HL-60/S4 treated with retinoic acid at 250 ng/mL for 4 days and 3 days (cell line): Measurements from ENCODE around the gene COPS8.

Source experiments
- in situ Hi-C: fragments of 300-500 bp; cut with MboI; formaldehyde crosslinking; loops from 2 replicates; pipeline ENCODE4 v1.7.0; 2022; ENCODE audit warnings: low sequenced_read_pairs

COPS8 gene

DNA sequence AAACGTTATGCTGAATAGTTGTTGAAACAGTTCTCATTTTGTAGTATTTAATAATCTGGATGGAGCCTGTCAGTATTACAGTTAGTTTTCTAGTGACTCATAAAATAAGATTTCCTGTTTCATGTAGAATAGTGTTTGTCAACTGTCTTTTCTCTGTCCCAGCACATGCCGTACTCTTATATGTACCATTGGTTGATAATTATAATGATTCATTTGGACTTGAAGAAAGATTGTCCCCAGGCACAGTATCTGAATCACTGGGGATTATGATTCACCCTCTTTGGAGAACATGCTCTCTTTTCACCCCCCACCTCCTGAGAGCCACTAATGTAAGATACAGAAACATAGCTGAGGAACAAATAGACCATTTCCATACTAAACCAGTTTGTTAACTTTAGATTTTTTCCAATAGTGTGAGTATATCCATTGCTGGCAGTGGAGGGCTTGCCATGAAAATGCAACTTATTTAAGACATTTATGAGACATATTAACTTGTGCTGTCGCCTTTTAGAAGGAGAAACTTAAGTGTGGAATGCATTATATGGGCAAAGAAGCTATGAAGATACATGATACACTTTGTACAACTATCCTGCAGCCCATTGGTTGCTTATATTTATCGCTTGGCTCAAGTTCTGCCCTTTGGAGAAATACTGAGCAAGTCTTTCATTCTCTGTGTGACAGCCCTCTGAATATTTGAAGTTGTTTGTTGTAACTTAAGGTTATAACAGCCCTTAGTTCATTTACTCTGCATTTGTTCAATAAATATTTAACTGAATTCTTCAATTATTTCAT, 12.4 kb downstream of the COPS8 start:
- in situ Hi-C loops, result no loop called here

DNA sequence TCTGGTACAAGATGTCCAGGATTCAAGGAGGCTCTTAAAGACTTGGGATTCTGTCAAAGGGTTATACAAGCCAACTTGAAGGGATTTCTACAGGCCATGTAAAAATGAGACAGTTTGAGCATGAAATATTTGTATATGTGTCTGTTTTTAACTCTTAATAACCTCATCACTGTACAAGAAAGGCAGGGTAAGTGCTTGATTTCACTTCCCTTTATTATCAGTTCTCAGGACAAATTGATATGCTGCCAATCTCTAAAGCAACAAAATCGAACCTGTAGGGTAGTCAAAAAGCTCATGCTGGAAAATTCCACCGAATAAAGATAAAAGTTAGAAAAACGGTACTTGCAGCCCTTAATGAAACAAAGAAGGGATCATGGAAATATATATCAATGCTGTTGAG, 14.1 kb downstream of the COPS8 start:
- in situ Hi-C loops, result no loop called here

DNA sequence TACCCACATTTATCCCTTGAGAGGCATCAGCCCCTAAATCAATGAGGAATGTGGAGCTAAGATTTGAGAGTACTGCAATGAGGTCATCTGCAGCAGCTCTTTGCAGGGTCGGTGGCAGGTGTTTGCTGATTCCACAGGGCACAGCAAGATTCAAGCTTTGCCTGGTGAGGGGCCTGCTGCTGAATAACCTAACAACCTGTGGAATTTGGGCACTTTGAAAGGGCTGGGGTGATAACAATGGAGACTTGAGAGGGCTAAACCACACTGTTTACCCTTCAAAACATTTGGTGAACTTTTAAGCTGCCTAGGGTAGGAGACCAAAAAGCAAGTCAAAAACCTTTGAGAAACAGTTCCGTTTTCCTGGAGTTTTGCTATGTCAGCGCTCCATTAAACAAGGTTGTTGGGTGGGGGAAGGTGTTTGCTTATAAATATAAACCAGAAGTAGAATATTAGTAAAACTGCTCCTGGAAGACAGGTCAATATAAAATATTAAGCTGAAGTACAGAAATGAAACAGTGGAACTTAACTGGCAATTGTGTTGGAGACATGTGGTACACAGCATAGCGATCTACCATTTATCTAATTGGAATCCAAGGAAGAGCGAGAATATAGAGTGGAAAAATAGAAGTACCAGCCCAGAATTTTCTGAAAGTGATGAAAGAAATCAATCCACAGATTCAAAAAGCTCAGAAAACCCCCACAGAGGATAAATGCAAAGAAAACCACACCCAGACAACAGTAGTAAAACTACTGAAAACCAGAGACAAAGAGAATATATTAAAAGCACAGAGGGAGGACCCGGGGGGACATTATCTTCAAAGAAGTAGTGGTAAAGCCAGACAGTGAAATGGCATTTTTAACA, 15.7 kb downstream of the COPS8 start:
- in situ Hi-C loops, result no loop called here

- in situ Hi-C loops, result no loop called here
Measured at GRCh38 chr2:237102428-237102827, 16.7 kb downstream of the COPS8 start.

DNA sequence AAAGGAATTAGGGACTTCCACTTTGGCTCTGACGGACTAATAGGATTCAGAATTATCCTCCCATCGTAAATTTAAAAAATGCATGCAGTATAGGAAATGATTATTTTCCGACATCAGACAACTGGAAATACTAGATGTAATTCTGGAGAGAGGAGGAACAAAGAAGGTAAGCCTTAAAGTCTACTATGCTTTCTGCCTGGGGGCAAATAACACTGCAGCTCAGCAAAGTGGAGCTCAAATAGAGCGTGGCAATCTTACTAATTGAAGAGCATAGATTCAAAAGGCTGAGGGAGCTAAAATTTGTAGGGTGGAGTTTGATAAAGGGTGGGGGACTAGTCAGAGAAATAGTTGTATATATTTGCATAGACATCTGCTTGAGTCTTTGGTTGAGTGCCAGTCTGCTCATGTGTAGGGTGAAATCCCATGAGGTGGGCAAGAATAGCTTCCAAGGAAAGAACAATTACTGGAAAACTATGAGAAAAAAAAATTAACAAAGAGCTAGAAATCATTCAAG, 23.8 kb downstream of the COPS8 start:
- in situ Hi-C loops, result no loop called here

GRCh38 chr2:237113026-237113795, 27.5 kb downstream of the COPS8 start:
- in situ Hi-C loops, result no loop called here

GRCh38 chr2:237115870-237116269, 30.2 kb downstream of the COPS8 start:
- in situ Hi-C loops, result no loop called here

DNA sequence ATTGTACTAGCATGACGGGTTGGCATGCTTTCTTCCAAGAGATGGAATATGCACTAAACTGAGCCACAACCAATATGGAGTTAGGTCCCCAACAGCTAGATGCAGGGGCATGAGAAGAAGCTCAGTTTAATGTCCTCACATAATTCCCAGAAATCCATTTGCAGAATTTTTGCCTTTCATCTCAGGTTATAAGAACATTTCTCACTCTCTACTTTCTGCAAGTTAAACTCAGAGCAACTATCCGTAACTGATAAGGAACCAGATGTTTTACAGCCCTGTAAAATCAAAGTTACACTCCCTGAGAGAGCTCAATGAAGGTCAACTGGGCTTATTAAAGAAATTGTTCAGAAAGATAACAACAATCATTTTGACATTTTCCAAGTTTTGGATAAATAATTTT, 30.7 kb downstream of the COPS8 start:
- in situ Hi-C loops, result no loop called here

DNA sequence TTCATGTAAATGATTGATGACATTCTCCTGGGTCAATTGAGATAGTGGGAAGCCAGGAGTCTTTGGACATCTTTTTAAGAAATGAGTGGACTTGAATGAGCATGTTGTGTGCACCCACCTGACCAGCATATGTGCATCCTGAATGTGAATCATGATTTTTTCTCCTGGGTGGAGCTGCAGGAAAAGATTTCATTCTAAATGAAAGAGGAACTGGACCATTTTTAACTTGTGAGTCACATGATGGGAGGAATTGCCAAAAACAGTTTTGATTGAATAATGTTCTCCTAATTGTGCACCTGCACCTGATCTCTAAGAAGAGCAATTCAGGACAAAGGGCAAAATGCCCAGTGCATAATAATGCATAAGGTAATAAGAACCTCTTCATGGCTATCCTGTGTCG, 32.3 kb downstream of the COPS8 start:
- in situ Hi-C loops, result no loop called here

GRCh38 chr2:237118561-237119155, 33.0 kb downstream of the COPS8 start:
- in situ Hi-C loops, result no loop called here

GRCh38 chr2:237120916-237121315, 35.2 kb downstream of the COPS8 start:
- in situ Hi-C loops, result no loop called here

- in situ Hi-C loops, result no loop called here
Measured at GRCh38 chr2:237121321-237121720, 35.6 kb downstream of the COPS8 start.

DNA sequence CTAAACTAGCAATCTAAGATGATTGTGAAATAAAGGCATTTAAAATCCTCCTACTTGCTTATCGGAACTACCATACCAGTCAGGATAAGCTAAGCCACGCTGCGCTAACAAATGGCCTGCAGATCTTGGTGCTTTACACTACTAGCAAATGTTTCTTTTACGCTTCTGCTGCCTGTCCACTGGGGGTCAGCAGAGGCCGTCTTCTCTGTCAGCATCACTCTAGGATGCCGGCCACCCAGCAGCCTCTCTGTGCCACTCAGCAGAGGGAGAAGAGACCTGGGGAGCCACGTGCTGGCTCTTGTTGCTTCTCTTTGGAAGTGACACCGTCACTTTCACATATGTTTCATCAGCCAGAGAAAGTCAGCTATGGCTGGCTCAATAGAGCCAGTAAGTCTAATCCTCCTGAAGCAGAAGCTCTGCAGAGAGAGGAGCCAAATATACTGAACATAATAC, 36.6 kb downstream of the COPS8 start:
- in situ Hi-C loops, result no loop called here

DNA sequence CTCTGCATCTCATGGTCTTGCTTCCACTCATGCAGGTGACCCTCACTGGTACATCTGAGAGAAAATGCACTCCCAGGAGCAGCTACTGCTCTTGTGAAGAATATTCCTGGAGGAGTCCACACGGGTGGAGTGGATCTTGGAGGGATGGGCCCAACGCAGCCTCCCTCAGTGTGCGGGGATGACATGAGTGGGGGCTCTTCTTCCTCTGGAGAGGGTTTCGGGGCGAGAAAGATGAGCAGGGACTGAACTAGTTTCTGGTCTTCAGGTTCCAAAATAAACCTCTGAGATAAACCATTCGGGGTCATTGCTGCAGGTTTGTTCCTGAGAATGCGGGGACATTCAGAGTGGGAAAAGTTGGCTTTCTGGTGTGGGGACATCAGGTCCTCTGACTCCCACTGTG, 39.1 kb downstream of the COPS8 start:
- in situ Hi-C loops, result no loop called here

DNA sequence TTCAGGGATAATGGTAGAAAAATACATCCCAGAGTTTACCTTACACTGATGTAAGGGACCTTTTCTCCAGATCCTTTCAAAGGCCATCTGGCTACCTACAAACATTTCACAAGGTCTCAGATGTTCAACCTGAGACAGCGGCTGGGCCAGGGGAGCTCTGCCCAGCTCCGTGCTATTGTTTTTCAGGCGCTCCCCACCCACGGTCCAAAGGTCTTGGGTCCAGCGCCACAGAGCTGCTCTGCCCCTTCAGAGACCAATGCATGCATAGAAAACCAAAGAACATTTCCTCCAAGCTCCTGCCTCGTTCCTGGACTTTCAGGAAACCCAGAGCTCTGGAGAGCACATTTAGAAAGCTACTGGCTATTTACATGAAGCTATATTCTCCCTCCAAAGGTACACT, 40.3 kb downstream of the COPS8 start:
- in situ Hi-C loops, result no loop called here

DNA sequence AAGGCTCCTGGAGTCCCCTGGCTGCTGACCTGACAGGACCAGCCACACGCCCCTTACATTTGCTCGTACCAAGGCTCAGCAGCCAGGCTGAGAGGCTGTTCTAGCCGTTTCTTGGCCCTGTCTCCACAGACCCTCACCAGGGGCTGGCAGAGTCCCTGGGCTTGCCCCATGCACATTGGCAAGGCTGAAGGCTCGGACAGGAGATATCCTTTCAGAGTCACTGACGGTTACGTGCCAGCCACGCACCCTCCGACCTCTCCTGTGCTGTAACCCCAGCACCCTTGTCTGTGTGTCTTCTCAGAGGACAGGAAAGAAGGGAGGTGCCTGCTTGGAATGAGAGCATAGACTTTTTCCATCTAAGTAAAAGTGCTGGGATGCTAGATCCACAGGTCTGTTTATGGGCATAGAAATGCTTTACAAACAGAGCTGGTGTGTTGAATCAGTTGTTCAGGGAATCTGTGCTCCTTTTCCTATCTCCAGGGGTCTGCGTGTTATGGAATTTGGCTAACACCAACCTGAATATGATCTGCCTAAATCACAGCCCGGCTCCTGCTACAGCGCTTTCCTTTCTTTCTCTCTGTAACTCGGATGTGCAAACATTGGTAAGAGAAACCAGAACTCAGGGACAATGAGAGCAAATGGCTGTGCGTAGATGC, 41.0 kb downstream of the COPS8 start:
- in situ Hi-C loops, result no loop called here

- in situ Hi-C loops, result no loop called here
Measured at GRCh38 chr2:237128026-237128703, 42.5 kb downstream of the COPS8 start.

GRCh38 chr2:237128845-237129592, 43.3 kb downstream of the COPS8 start:
- in situ Hi-C loops, result no loop called here
